GM18858 (cell line): ENCODE results near the gene APLP2.
"Not testable (repeated sequence)": the region's sequence is repeated elsewhere in the genome, so short reads cannot be mapped to it uniquely, and the experiment has no call there.

Experiments used
- ATAC-seq: cut with Tn5 transposase; IDR thresholded peaks from one replicate; pipeline ENCODE4 v1.9.1; 2021; ENCODE audit not compliant: unreplicated experiment

Gene APLP2

DNA sequence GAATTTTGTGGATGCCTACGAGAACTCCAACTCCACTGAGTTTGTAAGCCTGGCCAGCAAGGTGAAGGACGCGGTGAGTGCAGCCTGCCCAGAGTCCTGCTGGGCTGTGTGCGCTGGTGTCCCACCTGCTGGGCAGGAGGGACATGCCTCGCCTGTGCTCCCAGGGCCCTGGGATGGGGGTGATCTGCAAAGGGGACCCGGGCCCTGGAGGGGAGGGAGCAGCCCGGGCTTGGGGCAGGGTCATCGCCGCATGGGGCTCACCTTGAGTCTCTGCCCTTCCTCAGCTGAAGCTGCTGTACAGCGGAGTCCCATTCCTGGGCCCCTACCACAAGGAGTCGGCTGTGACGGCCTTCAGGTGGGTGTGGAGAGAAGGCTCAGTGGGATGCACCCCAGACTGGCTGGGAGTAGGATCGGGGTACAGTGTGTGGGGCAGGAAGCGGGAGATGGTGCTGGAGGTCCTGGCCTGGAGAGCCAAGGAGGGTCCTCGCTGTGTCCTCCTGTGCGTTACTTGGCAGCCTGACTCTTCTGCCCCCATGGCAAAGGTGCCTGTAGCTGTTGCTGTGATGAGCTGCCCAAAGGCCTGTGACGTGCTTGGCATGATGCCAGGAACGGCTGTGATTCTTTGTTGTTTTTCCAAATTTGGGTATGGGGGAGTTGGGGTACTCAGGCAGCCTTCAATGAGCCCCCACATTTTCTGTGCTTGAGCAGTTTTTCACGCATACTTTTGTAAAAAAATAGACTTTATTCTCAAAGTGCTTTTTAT, 119.1 kb downstream of the APLP2 start:
- no peak for ATAC-seq

- no peak for ATAC-seq
Observed at GRCh38 chr11:130189492-130190210, 120.0 kb downstream of the APLP2 start.

DNA sequence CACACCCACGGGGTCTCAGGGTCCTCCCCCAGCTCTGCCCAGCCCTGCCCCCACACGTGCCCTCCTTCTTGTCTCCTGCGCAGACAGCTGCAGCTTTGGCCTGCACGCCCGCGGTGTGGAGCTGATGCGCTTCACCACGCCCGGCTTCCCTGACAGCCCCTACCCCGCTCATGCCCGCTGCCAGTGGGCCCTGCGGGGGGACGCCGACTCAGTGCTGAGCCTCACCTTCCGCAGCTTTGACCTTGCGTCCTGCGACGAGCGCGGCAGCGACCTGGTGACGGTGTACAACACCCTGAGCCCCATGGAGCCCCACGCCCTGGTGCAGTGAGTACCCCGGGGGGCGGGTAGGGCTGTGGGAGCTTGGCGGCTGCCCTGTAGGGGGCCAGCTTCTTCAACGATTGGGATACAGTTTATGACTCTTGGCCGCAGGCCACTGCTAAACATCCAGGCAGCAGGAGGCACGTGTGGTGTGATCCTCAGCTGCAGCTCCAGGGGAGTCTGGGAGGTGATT, 120.7 kb downstream of the APLP2 start:
- no peak for ATAC-seq

DNA sequence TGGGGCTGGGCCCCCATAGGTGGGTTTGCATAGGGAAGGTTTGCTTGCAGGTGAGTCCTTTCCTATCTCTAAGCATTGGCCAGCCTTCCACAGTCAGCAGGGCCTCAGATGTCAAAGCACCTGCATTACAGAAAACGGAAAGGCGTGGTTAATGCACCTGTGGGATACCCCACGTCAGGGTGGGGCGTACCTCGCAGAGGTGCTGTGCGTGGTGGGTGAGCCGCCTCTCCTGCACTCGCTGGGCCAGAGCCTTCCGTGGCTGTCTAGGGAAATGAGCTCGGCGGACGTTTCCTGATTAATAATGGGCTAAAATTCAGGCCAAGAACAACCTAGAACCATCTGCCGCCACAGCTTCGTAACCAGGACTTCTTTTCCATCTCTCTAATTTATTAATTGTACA, 122.2 kb downstream of the APLP2 start:
- no peak for ATAC-seq

DNA sequence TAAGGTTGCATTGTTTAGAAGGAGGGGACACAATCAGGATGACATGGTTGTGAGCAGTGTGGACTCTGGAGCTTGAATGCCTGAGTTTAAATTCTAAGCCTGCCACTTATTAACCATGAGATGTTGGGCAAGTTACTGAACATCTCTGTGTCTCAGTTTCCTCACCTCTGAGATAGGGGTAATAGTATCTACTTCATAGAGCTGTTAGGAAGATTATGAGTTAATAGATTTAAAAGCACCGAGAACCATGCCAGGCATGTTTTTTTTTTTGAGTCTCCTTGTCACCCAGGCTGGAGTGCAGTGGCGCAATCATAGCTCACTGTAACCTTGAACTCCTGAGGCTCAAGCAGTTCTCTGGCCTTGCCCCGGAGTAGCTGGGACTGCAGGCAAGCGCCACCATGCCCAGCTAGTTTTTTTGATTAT, 123.2 kb downstream of the APLP2 start:
- ATAC-seq: no peak

DNA sequence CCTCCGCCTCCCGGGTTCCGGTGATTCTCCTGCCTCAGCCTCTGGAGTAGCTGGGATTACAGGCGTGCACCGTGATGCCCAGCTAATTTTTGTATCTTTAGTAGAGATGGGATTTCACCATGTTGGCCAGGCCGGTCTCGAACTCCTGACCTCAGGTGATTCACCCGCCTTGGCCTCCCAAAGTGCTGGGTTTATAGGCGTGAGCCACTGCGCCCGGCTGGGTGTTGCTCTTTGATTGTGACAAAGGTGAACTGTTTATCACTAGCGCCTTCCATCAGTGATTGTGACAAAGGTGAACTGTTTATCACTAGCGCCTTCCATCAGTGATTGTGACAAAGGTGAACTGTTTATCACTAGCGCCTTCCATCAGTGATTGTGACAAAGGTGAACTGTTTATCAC, 123.9 kb downstream of the APLP2 start:
- not testable (repeated sequence) for ATAC-seq
